WERI-Rb-1 (cell line): ENCODE data around the gene SHC2.

Experiments used
- DNase-seq: peaks from one replicate; pipeline ENCODE4 v3.0.0-alpha.2; 2020
- H3K27ac ChIP-seq: fragments of 250-450 bp; sonication (Bioruptor Pico); 2 replicates; pipeline ENCODE4 v1.5.1; 2020; ENCODE audit warnings: mild to moderate bottlenecking, moderate library complexity
- H3K27me3 ChIP-seq: fragments of 250-450 bp; sonication (Bioruptor Pico); 2 replicates; pipeline ENCODE4 v1.5.1; 2021; ENCODE audit warnings: mild to moderate bottlenecking, low read depth, moderate library complexity; ENCODE audit not compliant: insufficient read depth, severe bottlenecking
- H3K36me3 ChIP-seq: fragments of 250-450 bp; sonication (Bioruptor Pico); 2 replicates; pipeline ENCODE4 v1.5.1; 2020; ENCODE audit warnings: mild to moderate bottlenecking, moderate library complexity
- H3K4me3 ChIP-seq: 2 replicates; pipeline ENCODE4 v1.5.1; 2011; ENCODE audit warnings: low read depth, mild to moderate bottlenecking, control low read depth, low read length
- H3K9me3 ChIP-seq: fragments of 250-450 bp; sonication (Bioruptor Pico); 2 replicates; pipeline ENCODE4 v1.5.1; 2021; ENCODE audit warnings: mild to moderate bottlenecking, moderate library complexity; ENCODE audit not compliant: severe bottlenecking
- TF ChIP-seq, protein P1 (sequence below): IDR thresholded peaks from 2 replicates; pipeline ENCODE4 v1.5.1; 2011; ENCODE audit warnings: low read depth, mild to moderate bottlenecking, control low read depth, inconsistent platforms, low read length

SHC2 gene

DNA sequence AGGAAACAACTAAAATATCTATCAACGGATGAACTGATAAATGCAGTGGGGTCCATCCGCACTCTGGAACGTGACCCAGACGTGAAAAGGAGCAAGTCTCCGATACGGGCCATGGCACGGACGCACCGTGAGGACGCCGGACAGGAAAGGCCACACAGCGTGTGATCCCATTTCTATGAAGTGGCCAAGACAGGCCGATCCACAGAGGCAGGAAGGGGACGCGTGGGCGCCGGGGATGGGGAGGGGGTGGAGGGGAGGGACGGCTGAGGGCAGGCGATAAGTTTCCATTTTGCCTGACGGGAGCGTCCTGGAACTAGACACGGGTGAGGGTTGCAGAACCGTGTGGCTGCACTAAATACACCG is 13.8 kb downstream of the SHC2 start:
- TF ChIP-seq, protein P1, sequence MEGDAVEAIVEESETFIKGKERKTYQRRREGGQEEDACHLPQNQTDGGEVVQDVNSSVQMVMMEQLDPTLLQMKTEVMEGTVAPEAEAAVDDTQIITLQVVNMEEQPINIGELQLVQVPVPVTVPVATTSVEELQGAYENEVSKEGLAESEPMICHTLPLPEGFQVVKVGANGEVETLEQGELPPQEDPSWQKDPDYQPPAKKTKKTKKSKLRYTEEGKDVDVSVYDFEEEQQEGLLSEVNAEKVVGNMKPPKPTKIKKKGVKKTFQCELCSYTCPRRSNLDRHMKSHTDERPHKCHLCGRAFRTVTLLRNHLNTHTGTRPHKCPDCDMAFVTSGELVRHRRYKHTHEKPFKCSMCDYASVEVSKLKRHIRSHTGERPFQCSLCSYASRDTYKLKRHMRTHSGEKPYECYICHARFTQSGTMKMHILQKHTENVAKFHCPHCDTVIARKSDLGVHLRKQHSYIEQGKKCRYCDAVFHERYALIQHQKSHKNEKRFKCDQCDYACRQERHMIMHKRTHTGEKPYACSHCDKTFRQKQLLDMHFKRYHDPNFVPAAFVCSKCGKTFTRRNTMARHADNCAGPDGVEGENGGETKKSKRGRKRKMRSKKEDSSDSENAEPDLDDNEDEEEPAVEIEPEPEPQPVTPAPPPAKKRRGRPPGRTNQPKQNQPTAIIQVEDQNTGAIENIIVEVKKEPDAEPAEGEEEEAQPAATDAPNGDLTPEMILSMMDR, result no peak
- H3K36me3 ChIP-seq, result peaks cover 3% of the 10 kb centered on the region; the same call in 1 of the 2 replicates
- no peak for DNase-seq
- no peak overlapping the region for H3K4me3 ChIP-seq
- H3K9me3 ChIP-seq, result no peaks in the 10 kb centered on the region
- H3K27me3 ChIP-seq, result no peaks in the 10 kb centered on the region
- H3K27ac ChIP-seq, result no peak overlapping the region

DNA sequence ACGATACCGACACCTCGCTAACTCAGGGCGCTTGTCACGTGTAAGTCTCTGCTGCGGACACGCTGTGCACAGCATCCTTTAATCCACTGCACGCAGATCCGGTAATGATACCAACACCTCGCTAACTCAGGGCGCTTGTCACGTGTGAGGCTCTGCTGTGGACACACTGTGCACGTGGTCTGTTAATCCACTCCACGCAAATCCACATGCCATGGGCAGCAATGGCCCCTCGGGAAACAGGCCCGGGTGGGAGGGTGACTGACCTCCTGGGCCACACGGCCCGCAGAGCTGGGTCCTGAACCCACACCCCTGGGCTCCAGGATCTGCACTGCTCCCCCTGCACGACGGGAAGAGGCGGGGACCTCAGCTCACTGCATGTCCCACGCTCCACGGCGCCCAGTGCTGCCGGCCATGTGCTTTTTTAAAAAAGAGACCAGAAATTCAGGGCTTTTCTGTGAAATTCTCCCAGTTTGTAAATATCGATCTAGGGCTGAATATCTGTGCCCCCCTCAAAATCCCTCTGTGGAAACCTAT is 16.1 kb downstream of the SHC2 start:
- Histone ChIP-seq H3K4me3 (no peak overlapping the region), H3K27ac (no peak overlapping the region), H3K27me3 (no peaks in the 10 kb centered on the region), H3K9me3 (no peaks in the 10 kb centered on the region), H3K36me3 (0 out of 2 replicates have a peak, but pooled peaks cover 3% of the 10 kb centered on the region)
- no peak for DNase-seq
- TF ChIP-seq, protein P1, result no peak

DNA sequence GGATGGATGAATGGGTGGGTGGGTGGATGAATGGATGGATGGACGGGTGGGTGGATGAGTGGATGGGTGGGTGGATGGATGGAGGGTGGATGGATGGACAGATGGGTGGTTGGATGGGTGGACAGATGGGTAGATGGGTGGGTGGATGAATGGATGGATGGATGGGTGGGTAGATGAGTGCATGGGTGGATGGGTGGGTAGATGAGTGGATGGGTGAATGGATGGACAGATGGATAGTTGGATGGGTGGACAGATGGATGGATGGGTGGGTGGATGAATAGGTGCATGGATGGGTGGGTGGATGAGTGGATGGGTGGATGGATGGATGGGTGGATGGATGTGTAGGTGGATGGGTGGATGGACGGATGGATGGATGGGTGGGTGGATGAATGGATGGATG is 17.8 kb downstream of the SHC2 start:
- TF ChIP-seq, protein P1, result no peak
- no peak for DNase-seq
- H3K27me3 ChIP-seq, result no peaks in the 10 kb centered on the region

DNA sequence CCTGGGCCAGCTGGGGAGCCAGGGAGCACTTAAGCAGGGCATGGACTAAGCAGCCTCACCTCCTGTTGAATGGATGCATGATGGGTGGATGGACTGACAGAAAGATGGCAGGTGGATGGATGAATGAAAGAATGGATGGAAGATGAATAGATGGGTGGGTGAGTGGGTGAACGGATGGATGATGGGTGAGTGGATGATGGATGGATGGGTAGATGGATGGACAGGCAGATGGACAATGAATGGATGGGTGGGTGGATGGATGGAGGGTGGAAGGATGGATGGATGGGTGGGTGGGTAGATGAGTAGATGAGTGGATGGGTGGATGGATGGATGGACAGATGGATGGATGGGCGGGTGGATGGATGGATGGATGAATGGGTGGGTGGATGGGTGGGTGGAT is 18.7 kb downstream of the SHC2 start:
- Histone ChIP-seq H3K36me3 (0 out of 2 replicates have a peak, but pooled peaks cover 3% of the 10 kb centered on the region), H3K4me3 (no peak overlapping the region), H3K27ac (no peak overlapping the region), H3K9me3 (no peaks in the 10 kb centered on the region), H3K27me3 (no peaks in the 10 kb centered on the region)
- no peak for DNase-seq
- TF ChIP-seq, protein P1, result no peak

More for the DNA sequence above, 17.8 kb downstream of the SHC2 start:
- H3K4me3 ChIP-seq, result no peak overlapping the region
- no peaks in the 10 kb centered on the region for H3K9me3 ChIP-seq
- H3K27ac ChIP-seq, result no peak overlapping the region
- 0 out of 2 replicates have a peak, but pooled peaks cover 3% of the 10 kb centered on the region for H3K36me3 ChIP-seq

DNA sequence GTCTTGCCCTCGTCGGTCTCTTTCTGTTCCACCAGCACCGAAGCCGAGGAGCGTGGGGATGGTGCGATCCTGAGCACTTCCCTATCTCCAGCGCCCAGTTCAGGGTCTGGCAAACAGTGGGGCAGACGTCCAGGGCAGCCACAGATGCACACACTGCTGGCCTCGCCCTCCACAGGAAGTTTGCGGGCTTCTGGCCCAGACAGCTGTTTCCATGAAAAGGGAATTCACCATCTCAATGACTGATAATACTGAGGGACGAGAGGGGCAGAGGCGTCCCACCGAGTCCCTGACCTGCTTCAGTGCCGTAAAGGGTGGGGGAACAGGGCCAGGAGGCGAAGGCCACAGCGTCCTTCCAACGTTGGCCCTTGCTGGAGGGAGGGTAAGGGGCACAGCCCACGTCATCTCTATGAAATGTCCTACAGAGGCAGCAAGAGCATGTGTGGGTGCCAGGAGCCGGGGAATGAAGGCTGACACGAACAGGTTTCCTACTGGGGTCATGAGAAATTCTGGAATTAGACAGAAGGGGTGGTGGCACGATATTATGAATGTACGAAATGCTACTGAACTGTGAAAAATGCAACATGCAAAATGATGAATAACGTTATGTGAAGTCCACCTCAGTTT is 19.5 kb downstream of the SHC2 start:
- Histone ChIP-seq H3K27ac (no peak overlapping the region), H3K27me3 (no peaks in the 10 kb centered on the region), H3K36me3 (0 out of 2 replicates have a peak, but pooled peaks cover 3% of the 10 kb centered on the region), H3K4me3 (no peak overlapping the region), H3K9me3 (no peaks in the 10 kb centered on the region)
- TF ChIP-seq, protein P1, result no peak
- DNase-seq, result no peak
